K562 (cell line): ENCODE data around the gene CDC20B. TPM values are rescaled to one million over a fixed set of nuclear protein-coding genes. Genes with fewer than 3 reads are reported as not detected.

Source experiments
- CCNT2 ChIP-seq: IDR thresholded peaks from 2 replicates; pipeline ENCODE4 v1.6.1; 2011; ENCODE audit warnings: borderline replicate concordance, low read depth, mild to moderate bottlenecking, moderate library complexity, mixed read lengths, low read length; ENCODE audit not compliant: insufficient read length; ENCODE audit errors: extremely low read depth
- DMBX1 ChIP-seq: fragments of 250-450 bp; sonication (Bioruptor Pico); IDR thresholded peaks from 2 replicates; pipeline ENCODE4 v1.8.0; 2022; ENCODE audit warnings: inconsistent platforms, mild to moderate bottlenecking, moderate library complexity, borderline replicate concordance
- HMGN3 ChIP-seq: IDR thresholded peaks from 2 replicates; pipeline ENCODE4 v1.6.1; 2011; ENCODE audit warnings: borderline replicate concordance, low read depth, mild to moderate bottlenecking, mixed read lengths, low read length; ENCODE audit not compliant: insufficient read length; ENCODE audit errors: extremely low read depth
- HSF4 ChIP-seq: fragments of 250-450 bp; sonication (Bioruptor Pico); IDR thresholded peaks from 2 replicates; pipeline ENCODE4 v2.1.2; 2022; ENCODE audit warnings: mild to moderate bottlenecking, moderate library complexity, borderline replicate concordance
- IRF2 ChIP-seq: sonication (generic); formaldehyde crosslinking; IDR thresholded peaks from 2 replicates; pipeline ENCODE4 v1.8.1; 2022; ENCODE audit warnings: mild to moderate bottlenecking, missing genetic modification reagents
- JUN ChIP-seq, 2 experiments: sonication (generic) in 1 of 2; formaldehyde crosslinking in 1 of 2; IDR thresholded peaks; 2 replicates each; pipeline versions ENCODE4 v1.6.1 to v1.8.0; 2012 to 2022; ENCODE audit warnings: borderline replicate concordance in 2 of 2, mild to moderate bottlenecking in 2 of 2, improper control_type of control experiment in 1 of 2, low read depth in 1 of 2, low read length in 1 of 2, missing genetic modification reagents in 1 of 2
- NBN ChIP-seq: fragments of 450-650 bp; IDR thresholded peaks from 2 replicates; pipeline ENCODE4 v1.6.1; 2016; ENCODE audit warnings: low read depth, mild to moderate bottlenecking
- PHF20 ChIP-seq: fragments of 450-650 bp; IDR thresholded peaks from 2 replicates; pipeline ENCODE4 v1.6.1; 2018; ENCODE audit not compliant: partially characterized antibody
- SAFB ChIP-seq: fragments of 200-400 bp; formaldehyde crosslinking; IDR thresholded peaks from 2 replicates; pipeline ENCODE4 v1.6.1; 2017; ENCODE audit warnings: low read depth, low read length, borderline replicate concordance
- ZFP1 ChIP-seq: fragments of 450-650 bp; formaldehyde crosslinking; IDR thresholded peaks from 2 replicates; pipeline ENCODE4 v1.4.0; 2020; ENCODE audit warnings: mild to moderate bottlenecking, mixed read lengths
- polyA plus RNA-seq, 8 experiments: library from polyadenylated mRNA; depleted of rRNA in 4 of 8; stranded (reverse) in 5 of 8; unstranded in 3 of 8; fragments of >200 nt; fragmentation: Nextera tagmentation in 2 of 8; fragmentation: Illumina TruSeq in 1 of 8; extraction: Ambion mirVana in 2 of 8; extraction: Trizol in 1 of 8; gene quantifications; 2 replicates each; pipeline versions ENCODE4 v1.2.1 to v1.2.3, GENCODE V29; 2011 to 2014; ENCODE audit warnings: inconsistent platforms in 1 of 8, missing spikeins in 1 of 8
- total RNA-seq, 7 experiments: library from RNA; depleted of rRNA in 6 of 7; stranded (reverse); fragments of >200 nt in 6 of 7; fragmentation: Illumina TruSeq in 2 of 7; extraction: Trizol in 2 of 7; gene quantifications; 2 replicates each; pipeline versions ENCODE4 v1.2.1 to v1.2.3, GENCODE V29; 2011 to 2021; ENCODE audit warnings: low replicate concordance in 1 of 7
- TF ChIP-seq, protein P1 (sequence below): sonication (generic); formaldehyde crosslinking; IDR thresholded peaks from 2 replicates; pipeline ENCODE4 v1.8.0; 2022; ENCODE audit warnings: mild to moderate bottlenecking, missing genetic modification reagents
- TF ChIP-seq, protein P2 (sequence below): fragments of 200-800 bp; sonication (Bioruptor generic); IDR thresholded peaks from 2 replicates; pipeline ENCODE4 v1.6.1; 2017; ENCODE audit warnings: missing genetic modification characterization, missing compliant biosample characterization
- TF ChIP-seq, protein P3 (sequence below), 3 experiments: fragments of 200-800 bp in 1 of 3; fragments of 250-450 bp in 1 of 3; fragments of 450-650 bp in 1 of 3; sonication (Bioruptor Pico) in 1 of 3; sonication (Bioruptor generic) in 1 of 3; formaldehyde crosslinking in 1 of 3; IDR thresholded peaks; 2 replicates each; pipeline versions ENCODE4 v1.6.1 to v1.8.0; 2016 to 2022; ENCODE audit warnings: mild to moderate bottlenecking in 2 of 3, missing genetic modification characterization in 2 of 3, missing compliant biosample characterization in 1 of 3, moderate library complexity in 1 of 3
- TF ChIP-seq, protein P4 (sequence below), 2 experiments: fragments of 450-650 bp; IDR thresholded peaks; 2 replicates each; pipeline ENCODE4 v1.6.1; 2018; ENCODE audit warnings: mild to moderate bottlenecking in 2 of 2, low read depth in 1 of 2; ENCODE audit not compliant: partially characterized antibody in 2 of 2

The CDC20B gene
- total and polyA plus RNA-seq, 9 of the 15 experiments (the other 6 are each of a cell fraction or from before 2014, with no cell fraction given), result 0.04 TPM; not detected in 8

DNA sequence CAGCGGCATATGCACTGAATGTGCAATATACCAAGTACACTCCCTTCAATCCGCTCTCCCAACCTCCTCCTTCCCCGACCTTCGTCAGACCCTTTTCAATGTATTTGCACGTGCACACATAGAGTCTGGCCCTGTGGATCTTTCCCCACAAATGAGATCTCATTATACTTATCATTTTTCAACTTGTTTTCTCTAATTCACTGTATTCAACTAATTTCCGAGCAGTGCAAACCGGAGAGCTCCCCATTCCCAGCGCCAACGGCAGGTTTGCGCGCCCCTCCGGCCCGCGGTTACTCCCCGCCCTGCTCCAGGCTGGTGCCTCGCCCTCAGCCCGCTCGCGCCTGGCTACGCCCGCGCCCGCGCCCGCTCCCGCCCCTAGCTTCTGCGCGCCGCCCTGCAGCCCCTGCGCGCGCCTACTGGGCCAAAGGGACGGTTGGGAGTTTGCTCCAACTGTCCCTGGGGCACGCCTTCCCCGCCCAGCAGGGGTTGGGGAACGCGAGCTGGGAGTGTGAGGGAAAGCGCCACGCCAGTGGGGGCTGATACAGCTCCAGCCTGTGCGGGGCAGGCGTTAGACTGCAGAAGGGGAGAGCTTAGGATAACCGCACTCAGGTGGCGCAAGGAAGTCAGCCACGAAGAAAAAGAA lies 3.3 kb upstream of the CDC20B start (continued):
- peak; percentile 45 for TF ChIP-seq CCNT2
- TF ChIP-seq IRF2, result no peak
- TF ChIP-seq, protein P1, sequence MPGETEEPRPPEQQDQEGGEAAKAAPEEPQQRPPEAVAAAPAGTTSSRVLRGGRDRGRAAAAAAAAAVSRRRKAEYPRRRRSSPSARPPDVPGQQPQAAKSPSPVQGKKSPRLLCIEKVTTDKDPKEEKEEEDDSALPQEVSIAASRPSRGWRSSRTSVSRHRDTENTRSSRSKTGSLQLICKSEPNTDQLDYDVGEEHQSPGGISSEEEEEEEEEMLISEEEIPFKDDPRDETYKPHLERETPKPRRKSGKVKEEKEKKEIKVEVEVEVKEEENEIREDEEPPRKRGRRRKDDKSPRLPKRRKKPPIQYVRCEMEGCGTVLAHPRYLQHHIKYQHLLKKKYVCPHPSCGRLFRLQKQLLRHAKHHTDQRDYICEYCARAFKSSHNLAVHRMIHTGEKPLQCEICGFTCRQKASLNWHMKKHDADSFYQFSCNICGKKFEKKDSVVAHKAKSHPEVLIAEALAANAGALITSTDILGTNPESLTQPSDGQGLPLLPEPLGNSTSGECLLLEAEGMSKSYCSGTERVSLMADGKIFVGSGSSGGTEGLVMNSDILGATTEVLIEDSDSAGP (CRISPR knock-in tag), result no peak
- TF ChIP-seq, protein P2, sequence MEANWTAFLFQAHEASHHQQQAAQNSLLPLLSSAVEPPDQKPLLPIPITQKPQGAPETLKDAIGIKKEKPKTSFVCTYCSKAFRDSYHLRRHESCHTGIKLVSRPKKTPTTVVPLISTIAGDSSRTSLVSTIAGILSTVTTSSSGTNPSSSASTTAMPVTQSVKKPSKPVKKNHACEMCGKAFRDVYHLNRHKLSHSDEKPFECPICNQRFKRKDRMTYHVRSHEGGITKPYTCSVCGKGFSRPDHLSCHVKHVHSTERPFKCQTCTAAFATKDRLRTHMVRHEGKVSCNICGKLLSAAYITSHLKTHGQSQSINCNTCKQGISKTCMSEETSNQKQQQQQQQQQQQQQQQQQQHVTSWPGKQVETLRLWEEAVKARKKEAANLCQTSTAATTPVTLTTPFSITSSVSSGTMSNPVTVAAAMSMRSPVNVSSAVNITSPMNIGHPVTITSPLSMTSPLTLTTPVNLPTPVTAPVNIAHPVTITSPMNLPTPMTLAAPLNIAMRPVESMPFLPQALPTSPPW (CRISPR knock-in tag), result peak; percentile 77
- TF ChIP-seq, protein P3, sequence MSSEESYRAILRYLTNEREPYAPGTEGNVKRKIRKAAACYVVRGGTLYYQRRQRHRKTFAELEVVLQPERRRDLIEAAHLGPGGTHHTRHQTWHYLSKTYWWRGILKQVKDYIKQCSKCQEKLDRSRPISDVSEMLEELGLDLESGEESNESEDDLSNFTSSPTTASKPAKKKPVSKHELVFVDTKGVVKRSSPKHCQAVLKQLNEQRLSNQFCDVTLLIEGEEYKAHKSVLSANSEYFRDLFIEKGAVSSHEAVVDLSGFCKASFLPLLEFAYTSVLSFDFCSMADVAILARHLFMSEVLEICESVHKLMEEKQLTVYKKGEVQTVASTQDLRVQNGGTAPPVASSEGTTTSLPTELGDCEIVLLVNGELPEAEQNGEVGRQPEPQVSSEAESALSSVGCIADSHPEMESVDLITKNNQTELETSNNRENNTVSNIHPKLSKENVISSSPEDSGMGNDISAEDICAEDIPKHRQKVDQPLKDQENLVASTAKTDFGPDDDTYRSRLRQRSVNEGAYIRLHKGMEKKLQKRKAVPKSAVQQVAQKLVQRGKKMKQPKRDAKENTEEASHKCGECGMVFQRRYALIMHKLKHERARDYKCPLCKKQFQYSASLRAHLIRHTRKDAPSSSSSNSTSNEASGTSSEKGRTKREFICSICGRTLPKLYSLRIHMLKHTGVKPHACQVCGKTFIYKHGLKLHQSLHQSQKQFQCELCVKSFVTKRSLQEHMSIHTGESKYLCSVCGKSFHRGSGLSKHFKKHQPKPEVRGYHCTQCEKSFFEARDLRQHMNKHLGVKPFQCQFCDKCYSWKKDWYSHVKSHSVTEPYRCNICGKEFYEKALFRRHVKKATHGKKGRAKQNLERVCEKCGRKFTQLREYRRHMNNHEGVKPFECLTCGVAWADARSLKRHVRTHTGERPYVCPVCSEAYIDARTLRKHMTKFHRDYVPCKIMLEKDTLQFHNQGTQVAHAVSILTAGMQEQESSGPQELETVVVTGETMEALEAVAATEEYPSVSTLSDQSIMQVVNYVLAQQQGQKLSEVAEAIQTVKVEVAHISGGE (CRISPR knock-in tag; IDR thresholded peaks at IDR 0.05), result 0 out of 6 replicates have a peak, but pooled peaks of 1 of the 3 experiments have one; percentile 31
- no peak for TF ChIP-seq PHF20
- no peak for TF ChIP-seq SAFB
- TF ChIP-seq HSF4 (CRISPR knock-in tag), result no peak
- no peak for TF ChIP-seq JUN (IDR thresholded peaks at IDR 0.05; ENCODE audit: borderline replicate concordance, low read depth, low read length)
- no peak for TF ChIP-seq JUN (CRISPR knock-in tag; IDR thresholded peaks at IDR 0.05; ENCODE audit: borderline replicate concordance)
- peak; percentile 27; the same call in 1 of the 2 replicates for TF ChIP-seq DMBX1 (CRISPR knock-in tag)
- TF ChIP-seq, protein P4, sequence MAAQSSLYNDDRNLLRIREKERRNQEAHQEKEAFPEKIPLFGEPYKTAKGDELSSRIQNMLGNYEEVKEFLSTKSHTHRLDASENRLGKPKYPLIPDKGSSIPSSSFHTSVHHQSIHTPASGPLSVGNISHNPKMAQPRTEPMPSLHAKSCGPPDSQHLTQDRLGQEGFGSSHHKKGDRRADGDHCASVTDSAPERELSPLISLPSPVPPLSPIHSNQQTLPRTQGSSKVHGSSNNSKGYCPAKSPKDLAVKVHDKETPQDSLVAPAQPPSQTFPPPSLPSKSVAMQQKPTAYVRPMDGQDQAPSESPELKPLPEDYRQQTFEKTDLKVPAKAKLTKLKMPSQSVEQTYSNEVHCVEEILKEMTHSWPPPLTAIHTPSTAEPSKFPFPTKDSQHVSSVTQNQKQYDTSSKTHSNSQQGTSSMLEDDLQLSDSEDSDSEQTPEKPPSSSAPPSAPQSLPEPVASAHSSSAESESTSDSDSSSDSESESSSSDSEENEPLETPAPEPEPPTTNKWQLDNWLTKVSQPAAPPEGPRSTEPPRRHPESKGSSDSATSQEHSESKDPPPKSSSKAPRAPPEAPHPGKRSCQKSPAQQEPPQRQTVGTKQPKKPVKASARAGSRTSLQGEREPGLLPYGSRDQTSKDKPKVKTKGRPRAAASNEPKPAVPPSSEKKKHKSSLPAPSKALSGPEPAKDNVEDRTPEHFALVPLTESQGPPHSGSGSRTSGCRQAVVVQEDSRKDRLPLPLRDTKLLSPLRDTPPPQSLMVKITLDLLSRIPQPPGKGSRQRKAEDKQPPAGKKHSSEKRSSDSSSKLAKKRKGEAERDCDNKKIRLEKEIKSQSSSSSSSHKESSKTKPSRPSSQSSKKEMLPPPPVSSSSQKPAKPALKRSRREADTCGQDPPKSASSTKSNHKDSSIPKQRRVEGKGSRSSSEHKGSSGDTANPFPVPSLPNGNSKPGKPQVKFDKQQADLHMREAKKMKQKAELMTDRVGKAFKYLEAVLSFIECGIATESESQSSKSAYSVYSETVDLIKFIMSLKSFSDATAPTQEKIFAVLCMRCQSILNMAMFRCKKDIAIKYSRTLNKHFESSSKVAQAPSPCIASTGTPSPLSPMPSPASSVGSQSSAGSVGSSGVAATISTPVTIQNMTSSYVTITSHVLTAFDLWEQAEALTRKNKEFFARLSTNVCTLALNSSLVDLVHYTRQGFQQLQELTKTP (IDR thresholded peaks at IDR 0.05; ENCODE audit: low read depth in 1 of 2, partially characterized antibody in 2 of 2), result no peak
- peak; percentile 81 for TF ChIP-seq HMGN3
- peak; percentile 43; the same call in 1 of the 2 replicates for TF ChIP-seq NBN
- TF ChIP-seq ZFP1, result no peak
